Measurements from ENCODE around the gene MRS2.
"Not testable (repeated sequence)": the region's sequence is repeated elsewhere in the genome, so short reads cannot be mapped to it uniquely, and the experiment has no call there.

MRS2 gene

GRCh38 chr6:24391208-24391607 lies 11.5 kb upstream of the MRS2 start:
- no peak for DNase-seq

- DNase-seq: peak; percentile 30
These were observed 10.9 kb upstream of the MRS2 start for GRCh38 chr6:24391756-24392405.

- DNase-seq: no peak
These were observed 8.5 kb upstream of the MRS2 start for GRCh38 chr6:24394061-24394779.

- DNase-seq: peak; percentile 54
These were observed 7.8 kb upstream of the MRS2 start for GRCh38 chr6:24394780-24395437.

GRCh38 chr6:24396824-24397223 lies 5.9 kb upstream of the MRS2 start:
- DNase-seq: no peak

GRCh38 chr6:24397631-24398030 lies 5.1 kb upstream of the MRS2 start:
- DNase-seq: peak; percentile 25

GRCh38 chr6:24400045-24401039 lies 2.4 kb upstream of the MRS2 start:
- DNase-seq: peak; percentile 36

- no peak for DNase-seq
These were observed 1.3 kb upstream of the MRS2 start for GRCh38 chr6:24401458-24401857.

GRCh38 chr6:24403501-24403824 lies 727 bp downstream of the MRS2 start:
- no peak for DNase-seq

GRCh38 chr6:24405262-24405661 lies 2.5 kb downstream of the MRS2 start:
- no peak for DNase-seq

- DNase-seq: no peak
These were observed 6.1 kb downstream of the MRS2 start for GRCh38 chr6:24408719-24409410.

- no peak for DNase-seq
These were observed 7.9 kb downstream of the MRS2 start for GRCh38 chr6:24410622-24411021.

GRCh38 chr6:24412294-24412693 lies 9.6 kb downstream of the MRS2 start:
- no peak for DNase-seq

GRCh38 chr6:24414531-24414930 lies 11.8 kb downstream of the MRS2 start:
- not testable (repeated sequence) for DNase-seq

GRCh38 chr6:24415753-24416152 lies 13.0 kb downstream of the MRS2 start:
- no peak for DNase-seq

GRCh38 chr6:24419526-24419925 lies 16.8 kb downstream of the MRS2 start:
- DNase-seq: no peak

GRCh38 chr6:24425091-24425490 lies 22.4 kb downstream of the MRS2 start:
- DNase-seq: no peak

- no peak for DNase-seq
These were observed 24.2 kb downstream of the MRS2 start for GRCh38 chr6:24426729-24427446.

GRCh38 chr6:24428615-24429014 lies 25.9 kb downstream of the MRS2 start:
- no peak for DNase-seq

- DNase-seq: no peak
These were observed 26.4 kb downstream of the MRS2 start for GRCh38 chr6:24429146-24429545.

- no peak for DNase-seq
These were observed 27.4 kb downstream of the MRS2 start for GRCh38 chr6:24430086-24430485.

- DNase-seq: peak; percentile 75
These were observed 28.3 kb downstream of the MRS2 start for GRCh38 chr6:24431045-24431451.

Measured in hematopoietic multipotent progenitor cell treated with erythropoietin and hydrocortisone succinate and interleukin-3 and kit ligand, for 4 days (in vitro differentiated cells).